Calu3 (cell line): ENCODE data around the gene PITPNM3. TPM values are rescaled to one million over a fixed set of nuclear protein-coding genes. Genes with fewer than 3 reads are reported as not detected.

ENCODE experiments used
- BruUV-seq: library from RNA; stranded (reverse); fragments of 400-500 nt; replicated peaks from 2 replicates; lab custom pipeline; 2021; lab: Mats Ljungman, UMichigan
- CTCF ChIA-PET: fragments of 300-600 bp; sonication (Branson Sonifier 250); formaldehyde crosslinking; loops from one replicate; lab custom pipeline; 2022; ENCODE audit warnings: antibody characterized with exemption; lab: Charles Lee
- DNase-seq: peaks from one replicate; pipeline ENCODE4 v3.0.0; 2022
- H3K27ac Mint-ChIP-seq: one replicate; pipeline ENCODE4 v1.8.0; 2022; ENCODE audit warnings: mixed read lengths; ENCODE audit not compliant: unreplicated experiment
- H3K27me3 Mint-ChIP-seq: one replicate; pipeline ENCODE4 v1.8.0; 2022; ENCODE audit warnings: mixed read lengths; ENCODE audit not compliant: unreplicated experiment
- H3K36me3 Mint-ChIP-seq: one replicate; pipeline ENCODE4 v1.8.0; 2022; ENCODE audit warnings: mild to moderate bottlenecking, moderate library complexity, mixed read lengths; ENCODE audit not compliant: insufficient read depth, unreplicated experiment
- H3K4me1 Mint-ChIP-seq: one replicate; pipeline ENCODE4 v1.8.0; 2022; ENCODE audit warnings: mild to moderate bottlenecking, low read depth, mixed read lengths; ENCODE audit not compliant: unreplicated experiment
- H3K4me3 Mint-ChIP-seq: one replicate; pipeline ENCODE4 v1.8.0; 2022; ENCODE audit warnings: mild to moderate bottlenecking, low read depth, moderate library complexity, mixed read lengths; ENCODE audit not compliant: unreplicated experiment
- H3K9me3 Mint-ChIP-seq: one replicate; pipeline ENCODE4 v1.8.0; 2022; ENCODE audit warnings: low read depth, mixed read lengths; ENCODE audit not compliant: unreplicated experiment
- intact Hi-C: fragments of 100-400 bp; cut with micrococcal nuclease; formaldehyde crosslinking; loops from one replicate; pipeline ENCODE4 v1.10.0; 2022; ENCODE audit not compliant: unreplicated experiment
- total RNA-seq: library from RNA; stranded (reverse); gene quantifications from 2 replicates; pipeline ENCODE4 v1.2.3, GENCODE V29; 2022
- TF ChIP-seq, protein P1 (sequence below): fragments of 200-600 bp; IDR thresholded peaks from one replicate; pipeline ENCODE4 v1.8.0; 2022; ENCODE audit warnings: antibody characterized with exemption; ENCODE audit not compliant: unreplicated experiment

Gene PITPNM3
- total RNA-seq, 1 experiment from 2014 or later = 10.7 TPM

- intact Hi-C loops = loop anchor here (5.0 kb wide), 2 partner anchors 44 to 79 kb away; no protein-coding TSS in a partner anchor
- Mint-ChIP-seq H3K27me3 (no peaks in the 10 kb centered on the region), H3K36me3 (peaks cover 31% of the 10 kb centered on the region), H3K9me3 (no peaks in the 10 kb centered on the region), H3K4me3 (no peak overlapping the region), H3K4me1 (peaks cover 20% of the 10 kb centered on the region), H3K27ac (peak overlapping the region; percentile 94)
- BruUV-seq = no TSS peak
- CTCF ChIA-PET = no interaction called here
- TF ChIP-seq, protein P1, sequence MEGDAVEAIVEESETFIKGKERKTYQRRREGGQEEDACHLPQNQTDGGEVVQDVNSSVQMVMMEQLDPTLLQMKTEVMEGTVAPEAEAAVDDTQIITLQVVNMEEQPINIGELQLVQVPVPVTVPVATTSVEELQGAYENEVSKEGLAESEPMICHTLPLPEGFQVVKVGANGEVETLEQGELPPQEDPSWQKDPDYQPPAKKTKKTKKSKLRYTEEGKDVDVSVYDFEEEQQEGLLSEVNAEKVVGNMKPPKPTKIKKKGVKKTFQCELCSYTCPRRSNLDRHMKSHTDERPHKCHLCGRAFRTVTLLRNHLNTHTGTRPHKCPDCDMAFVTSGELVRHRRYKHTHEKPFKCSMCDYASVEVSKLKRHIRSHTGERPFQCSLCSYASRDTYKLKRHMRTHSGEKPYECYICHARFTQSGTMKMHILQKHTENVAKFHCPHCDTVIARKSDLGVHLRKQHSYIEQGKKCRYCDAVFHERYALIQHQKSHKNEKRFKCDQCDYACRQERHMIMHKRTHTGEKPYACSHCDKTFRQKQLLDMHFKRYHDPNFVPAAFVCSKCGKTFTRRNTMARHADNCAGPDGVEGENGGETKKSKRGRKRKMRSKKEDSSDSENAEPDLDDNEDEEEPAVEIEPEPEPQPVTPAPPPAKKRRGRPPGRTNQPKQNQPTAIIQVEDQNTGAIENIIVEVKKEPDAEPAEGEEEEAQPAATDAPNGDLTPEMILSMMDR = no peak
- DNase-seq = no peak
Measured at GRCh38 chr17:6551356-6551755, 5.0 kb downstream of the PITPNM3 start.

DNA sequence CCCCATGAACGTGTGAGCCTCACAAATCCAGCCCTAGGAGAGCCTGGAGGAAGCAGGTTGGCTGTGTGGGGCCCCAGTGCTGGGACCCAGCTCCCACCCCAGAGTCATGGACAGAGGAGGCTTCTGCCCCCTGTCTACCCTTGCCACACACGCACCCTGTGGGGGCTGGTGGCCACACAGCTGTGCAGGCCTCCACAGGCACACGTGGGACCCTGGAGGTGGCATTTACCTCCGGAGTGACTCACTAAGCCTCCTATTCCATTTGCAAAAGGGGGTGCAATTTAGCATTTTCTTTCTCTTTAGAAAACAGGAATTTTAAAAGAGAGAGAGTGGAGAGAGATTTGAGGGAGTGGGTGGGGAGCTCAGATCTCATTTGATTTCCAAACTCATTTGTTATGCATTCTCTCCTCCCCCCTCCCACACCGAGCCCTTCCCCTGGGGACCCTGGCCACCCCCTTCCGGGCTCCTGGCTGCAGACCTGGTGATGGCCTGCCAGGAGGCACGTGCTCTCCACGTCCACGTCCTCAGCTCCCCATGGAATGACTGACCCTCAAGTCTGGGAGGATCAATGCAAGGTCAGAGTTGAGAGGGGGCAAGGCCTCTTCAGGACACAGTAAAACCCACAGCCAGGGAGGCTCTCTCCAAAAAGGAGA is 6.8 kb downstream of the PITPNM3 start:
- peaks cover 24% of the 10 kb centered on the region for H3K36me3 Mint-ChIP-seq
- H3K9me3 Mint-ChIP-seq = no peaks in the 10 kb centered on the region
- H3K27me3 Mint-ChIP-seq = no peaks in the 10 kb centered on the region
- BruUV-seq = no TSS peak
- intact Hi-C loops = loop anchor here (5.0 kb wide), 2 partner anchors 42 to 77 kb away; no protein-coding TSS in a partner anchor
- peaks cover 19% of the 10 kb centered on the region for H3K4me1 Mint-ChIP-seq
- CTCF ChIA-PET = no interaction called here
- no peak overlapping the region for H3K27ac Mint-ChIP-seq
- no peak for DNase-seq
- TF ChIP-seq, protein P1 = no peak
- no peak overlapping the region for H3K4me3 Mint-ChIP-seq

DNA sequence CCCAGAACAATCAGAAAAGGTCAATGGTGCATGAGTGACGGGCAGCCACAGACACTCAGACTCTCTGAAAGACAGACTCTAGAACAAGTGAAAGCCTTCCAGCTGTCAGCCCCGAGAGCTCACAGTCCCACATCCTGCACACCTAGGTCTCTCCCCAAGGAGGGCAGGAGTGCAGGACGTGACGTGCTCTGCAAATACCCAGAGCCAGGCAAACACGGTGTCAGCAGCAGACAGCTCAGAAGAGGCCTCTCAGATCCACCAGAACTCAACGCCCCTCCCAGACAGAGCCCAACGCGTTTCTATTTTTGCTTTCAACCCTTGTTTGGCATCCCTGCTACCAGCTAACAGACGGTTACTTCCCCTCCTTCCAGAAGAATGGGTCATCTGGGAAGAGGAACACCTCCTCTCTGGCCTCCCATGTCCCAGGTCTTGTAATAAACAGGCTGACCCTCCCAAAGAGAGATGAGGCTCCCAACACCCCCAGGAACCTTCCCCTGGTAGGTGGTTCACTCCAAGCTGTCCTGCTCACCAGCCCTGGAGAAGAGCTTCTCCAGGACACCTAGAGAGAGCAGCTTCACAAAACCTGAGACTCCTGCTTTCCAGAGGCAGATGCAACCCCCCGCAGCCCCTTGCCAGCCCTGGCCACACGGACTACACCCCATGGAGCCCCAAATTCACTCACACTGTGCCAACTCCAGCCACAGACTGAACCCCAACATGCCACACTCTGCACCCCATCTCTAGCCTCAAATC is 7.6 kb downstream of the PITPNM3 start:
- H3K4me1 Mint-ChIP-seq = peaks cover 11% of the 10 kb centered on the region
- no peak for DNase-seq
- CTCF ChIA-PET = no interaction called here
- H3K27me3 Mint-ChIP-seq = no peaks in the 10 kb centered on the region
- intact Hi-C loops = no loop called here
- BruUV-seq = no TSS peak
- no peak overlapping the region for H3K27ac Mint-ChIP-seq
- no peaks in the 10 kb centered on the region for H3K9me3 Mint-ChIP-seq
- H3K4me3 Mint-ChIP-seq = no peak overlapping the region
- TF ChIP-seq, protein P1 = no peak
- H3K36me3 Mint-ChIP-seq = peaks cover 17% of the 10 kb centered on the region

- no TSS peak for BruUV-seq
- TF ChIP-seq, protein P1 = no peak
- H3K27me3 Mint-ChIP-seq = no peaks in the 10 kb centered on the region
- peaks cover 11% of the 10 kb centered on the region for H3K4me1 Mint-ChIP-seq
- intact Hi-C loops = no loop called here
- CTCF ChIA-PET = no interaction called here
- H3K4me3 Mint-ChIP-seq = no peak overlapping the region
- H3K36me3 Mint-ChIP-seq = peaks cover 17% of the 10 kb centered on the region
- H3K9me3 Mint-ChIP-seq = no peaks in the 10 kb centered on the region
- H3K27ac Mint-ChIP-seq = no peak overlapping the region
- no peak for DNase-seq
Measured at GRCh38 chr17:6548034-6548433, 8.3 kb downstream of the PITPNM3 start.
